GM19043 (cell line): ENCODE results near the gene SLC66A2.

Source experiments
- ATAC-seq: cut with Tn5 transposase; IDR thresholded peaks from one replicate; pipeline ENCODE4 v1.9.1; 2021; ENCODE audit warnings: low read depth; ENCODE audit not compliant: unreplicated experiment

The SLC66A2 gene

GRCh38 chr18:79938196-79938595 is 13.3 kb downstream of the SLC66A2 start:
- no peak for ATAC-seq

DNA sequence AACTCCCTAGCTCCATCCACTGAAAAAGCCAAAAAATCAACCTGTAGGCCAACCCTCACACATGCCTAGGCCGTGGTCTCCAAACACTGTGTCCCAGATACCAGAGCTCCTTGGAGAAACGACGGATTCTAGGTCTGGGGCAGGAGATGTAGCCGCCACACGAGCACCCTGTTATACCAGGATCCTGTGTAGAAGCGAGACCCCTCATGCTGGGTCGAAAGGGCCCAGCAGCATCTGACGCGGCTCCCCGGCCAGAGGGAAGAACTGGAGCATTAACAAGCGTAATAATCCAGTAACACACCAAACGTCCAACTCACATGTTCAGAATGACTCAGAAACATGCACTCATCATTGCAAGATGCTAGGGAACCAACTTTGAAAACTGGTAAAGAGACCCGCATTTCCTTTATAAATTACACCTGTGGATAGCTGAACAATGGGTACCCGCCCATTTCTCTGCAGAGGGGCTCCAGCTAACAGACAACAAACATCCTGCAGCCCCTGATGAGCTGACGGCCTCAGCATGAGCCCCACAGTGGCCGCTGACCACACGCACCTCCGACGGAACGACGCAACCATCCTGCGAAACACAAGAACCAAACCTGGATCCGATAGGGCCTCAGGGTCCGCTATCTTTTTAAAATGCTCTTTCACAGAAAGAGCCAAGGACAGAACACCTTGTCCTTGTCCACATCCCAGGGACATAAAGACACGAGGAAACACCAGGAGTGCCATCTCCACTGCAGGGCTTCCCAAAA is 14.2 kb downstream of the SLC66A2 start:
- no peak for ATAC-seq

DNA sequence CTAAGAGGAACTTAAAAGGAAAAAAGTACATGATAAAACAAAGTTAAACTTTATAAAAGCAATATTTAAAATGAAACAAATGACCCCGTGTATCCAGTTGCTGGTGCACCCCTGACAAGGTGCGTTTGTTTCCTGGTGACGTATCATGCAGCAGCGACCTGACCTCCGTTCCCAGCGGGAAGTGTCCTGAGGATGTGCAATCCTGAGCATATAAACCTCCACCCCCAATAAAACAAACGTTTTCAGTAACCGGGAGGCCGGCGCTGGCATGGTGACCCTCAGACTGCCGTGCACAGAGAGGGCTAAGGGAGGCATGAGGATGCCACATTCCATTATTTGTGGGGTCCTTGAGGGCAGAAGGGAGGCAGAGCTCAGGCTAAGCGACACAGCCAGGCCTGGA is 14.8 kb downstream of the SLC66A2 start:
- no peak for ATAC-seq

DNA sequence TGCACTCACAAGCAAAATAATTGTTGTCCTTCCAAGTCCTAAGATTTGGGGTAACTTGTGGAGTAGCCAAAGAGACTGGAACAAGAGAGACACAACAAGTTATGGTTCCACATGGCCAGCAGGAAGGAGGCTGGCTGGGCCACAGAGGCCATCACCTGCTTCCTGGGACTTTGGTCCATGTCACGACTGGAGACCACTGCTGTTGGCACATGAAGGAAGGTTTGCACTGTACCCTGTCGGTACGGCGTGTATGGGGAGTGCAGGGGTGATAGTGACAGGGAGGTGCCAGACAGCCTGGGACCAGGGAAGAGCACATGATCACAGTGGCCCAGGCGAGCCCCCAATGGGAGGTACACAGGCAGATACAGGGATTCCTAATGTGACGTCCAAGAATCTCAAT is 15.5 kb downstream of the SLC66A2 start:
- no peak for ATAC-seq

DNA sequence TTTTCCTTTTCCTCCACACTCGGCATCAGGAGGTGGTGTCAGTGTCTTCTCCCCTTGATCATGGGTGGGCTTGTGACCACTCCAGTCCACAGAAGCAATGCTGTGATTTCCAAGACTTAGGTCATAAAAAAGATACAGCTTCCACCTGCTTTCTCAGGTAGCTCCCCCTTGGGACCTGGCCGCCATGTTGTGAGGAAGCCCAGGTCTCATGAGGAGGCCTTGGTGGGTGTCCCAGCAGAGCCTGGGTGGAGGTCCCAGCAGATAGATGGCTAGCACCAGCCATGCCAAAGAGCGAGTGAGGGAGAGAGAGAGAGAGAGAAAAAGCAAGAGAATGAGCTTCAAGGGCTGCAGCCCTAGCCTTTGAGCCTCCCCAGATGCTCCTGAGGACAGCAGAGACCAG is 16.0 kb downstream of the SLC66A2 start:
- ATAC-seq, result no peak

GRCh38 chr18:79935098-79935480 is 16.4 kb downstream of the SLC66A2 start:
- no peak for ATAC-seq

DNA sequence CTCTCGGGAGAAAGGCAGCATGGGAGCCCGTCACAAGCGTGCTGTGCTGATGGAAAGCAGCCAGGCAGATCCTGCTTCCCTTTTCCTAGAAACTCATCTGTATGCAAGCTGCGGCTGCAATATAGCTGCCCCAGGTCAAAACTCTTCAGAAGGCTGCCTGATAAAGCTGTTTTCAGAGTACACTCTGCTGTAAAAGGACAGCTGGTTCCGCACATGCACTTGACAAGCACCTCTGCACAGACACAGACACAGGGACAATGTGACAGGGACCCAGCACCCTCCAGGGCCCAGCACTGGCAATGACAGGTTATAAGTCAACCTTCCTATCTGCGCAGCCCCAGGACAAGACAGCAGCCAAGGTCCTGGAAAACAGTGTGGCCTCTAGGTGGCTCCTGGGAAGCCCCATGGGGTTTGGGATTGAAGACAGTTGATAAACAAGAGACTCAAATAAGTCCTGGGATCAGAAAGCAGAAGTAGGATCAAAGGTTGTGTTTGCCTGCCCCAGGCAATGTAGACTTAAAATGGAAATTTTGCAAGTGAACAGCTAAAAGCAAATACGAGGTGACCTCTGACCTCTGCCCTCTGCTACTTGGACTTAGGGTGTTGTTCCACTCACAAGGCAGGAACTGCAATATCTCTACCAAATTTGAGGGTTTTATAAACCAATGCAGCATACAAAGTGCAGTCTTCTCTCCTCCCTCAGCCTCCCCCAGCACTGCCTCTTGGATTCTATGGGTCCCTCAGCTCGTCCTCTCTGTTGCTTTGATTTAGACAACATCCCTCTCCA is 16.9 kb downstream of the SLC66A2 start:
- ATAC-seq, result no peak

DNA sequence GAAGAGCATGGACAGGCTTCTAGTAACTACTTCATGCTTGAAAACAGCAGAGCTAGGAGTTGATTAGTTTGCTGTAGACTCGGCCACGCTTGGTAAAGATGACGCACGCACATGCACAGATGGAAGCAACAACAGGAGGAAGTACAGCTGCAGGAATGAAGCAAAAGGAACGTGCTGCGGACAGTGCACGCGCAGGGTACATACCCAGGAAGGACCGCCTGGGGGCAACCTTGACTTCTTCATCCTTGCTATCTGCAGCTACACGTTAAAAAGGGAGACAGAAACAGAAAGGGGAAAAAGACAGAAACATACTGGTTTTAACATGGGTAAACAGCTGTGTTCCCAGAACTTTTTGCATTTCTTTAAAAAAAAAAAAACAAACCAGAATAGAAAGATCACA is 17.7 kb downstream of the SLC66A2 start:
- no peak for ATAC-seq

- no peak for ATAC-seq
Measured at GRCh38 chr18:79932907-79933306, 18.5 kb downstream of the SLC66A2 start.

DNA sequence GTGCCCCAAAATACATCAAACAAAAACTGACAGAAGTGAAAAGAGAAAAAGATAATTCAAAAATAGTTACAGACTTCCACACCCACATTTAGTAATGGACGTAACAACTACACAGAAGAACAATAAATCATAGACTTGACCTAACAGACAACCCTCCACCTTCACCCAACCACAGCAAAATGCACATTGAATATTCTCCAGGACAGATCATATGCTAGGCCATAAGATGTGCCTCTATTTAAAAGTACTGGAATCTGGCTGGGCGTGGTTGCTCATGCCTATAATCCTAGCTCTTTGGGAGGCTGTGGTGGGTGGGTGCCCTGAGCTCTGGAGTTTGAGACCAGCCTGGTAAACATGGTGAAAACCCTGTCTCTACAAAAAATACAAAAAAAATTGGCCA is 20.0 kb downstream of the SLC66A2 start:
- ATAC-seq, result no peak

GRCh38 chr18:79930020-79930642 is 21.3 kb downstream of the SLC66A2 start:
- ATAC-seq, result no peak

DNA sequence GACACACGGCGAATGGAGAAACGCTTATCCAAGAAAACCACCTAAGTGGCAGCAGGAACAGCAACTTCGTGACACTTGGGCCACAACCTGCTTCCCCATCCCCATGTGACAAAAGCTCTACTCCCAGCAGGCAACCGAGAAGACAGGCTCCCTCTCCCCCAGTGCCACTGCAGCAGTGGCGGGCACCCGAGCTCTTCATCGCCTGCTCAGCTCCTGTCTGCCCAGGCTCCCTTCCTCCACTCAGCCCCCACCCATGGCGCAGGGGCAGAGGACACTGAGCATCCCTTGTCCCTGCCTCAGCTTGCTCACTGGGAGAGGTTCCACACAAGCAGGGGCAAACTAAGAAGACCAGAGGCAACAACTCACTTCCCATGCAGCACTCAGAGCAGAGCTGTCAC is 22.9 kb downstream of the SLC66A2 start:
- ATAC-seq, result no peak

DNA sequence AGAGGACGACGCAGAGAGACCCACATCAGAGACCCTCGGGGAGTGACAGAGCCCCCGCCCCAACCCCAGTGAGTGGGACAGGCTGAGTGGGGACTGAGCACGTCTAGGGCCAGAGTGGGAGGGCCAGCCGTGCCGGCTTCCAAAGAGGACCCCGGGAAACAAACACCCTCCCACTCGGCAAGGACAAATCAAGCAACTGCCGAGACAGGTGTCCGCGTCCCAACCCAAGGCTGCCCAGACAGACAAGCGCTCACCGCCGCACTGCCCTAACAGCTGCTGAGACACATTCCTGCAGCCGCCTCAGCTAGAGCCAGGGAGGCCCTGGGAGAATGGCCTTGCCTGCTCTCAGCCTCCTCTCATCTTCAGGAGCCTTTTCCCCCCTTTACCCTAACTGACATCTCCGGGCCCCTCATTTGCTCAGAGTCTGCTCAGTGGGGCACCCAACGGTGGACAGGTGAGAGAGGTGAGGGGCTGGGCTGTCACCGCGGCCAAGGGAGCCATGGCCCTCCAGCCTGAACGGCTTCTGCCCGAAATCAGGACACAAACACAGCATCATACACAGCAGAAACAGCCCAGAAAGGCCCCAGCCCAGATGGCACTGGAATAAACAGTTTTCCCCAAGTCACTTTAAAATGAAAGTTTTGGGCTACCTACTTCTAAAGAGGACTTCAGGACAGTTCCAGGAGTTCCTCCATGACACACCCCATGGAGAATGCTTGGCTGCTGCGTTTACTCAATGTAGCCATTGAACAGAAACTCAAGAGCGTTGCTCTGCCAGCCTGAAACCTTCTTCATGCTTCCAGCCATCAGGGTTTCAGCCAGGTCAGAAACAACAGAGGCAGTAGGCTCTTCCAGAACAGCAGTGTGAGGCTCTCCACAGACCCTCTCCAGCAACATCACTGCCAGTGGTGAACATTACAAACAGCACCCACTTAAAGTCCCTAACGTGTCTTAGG is 23.6 kb downstream of the SLC66A2 start:
- ATAC-seq, result no peak

- no peak for ATAC-seq
Measured at GRCh38 chr18:79926715-79927606, 24.5 kb downstream of the SLC66A2 start.

GRCh38 chr18:79926306-79926705 is 25.1 kb downstream of the SLC66A2 start:
- ATAC-seq, result no peak

- no peak for ATAC-seq
Measured at GRCh38 chr18:79924814-79925731, 26.4 kb downstream of the SLC66A2 start.

GRCh38 chr18:79923896-79924585 is 27.4 kb downstream of the SLC66A2 start:
- no peak for ATAC-seq

DNA sequence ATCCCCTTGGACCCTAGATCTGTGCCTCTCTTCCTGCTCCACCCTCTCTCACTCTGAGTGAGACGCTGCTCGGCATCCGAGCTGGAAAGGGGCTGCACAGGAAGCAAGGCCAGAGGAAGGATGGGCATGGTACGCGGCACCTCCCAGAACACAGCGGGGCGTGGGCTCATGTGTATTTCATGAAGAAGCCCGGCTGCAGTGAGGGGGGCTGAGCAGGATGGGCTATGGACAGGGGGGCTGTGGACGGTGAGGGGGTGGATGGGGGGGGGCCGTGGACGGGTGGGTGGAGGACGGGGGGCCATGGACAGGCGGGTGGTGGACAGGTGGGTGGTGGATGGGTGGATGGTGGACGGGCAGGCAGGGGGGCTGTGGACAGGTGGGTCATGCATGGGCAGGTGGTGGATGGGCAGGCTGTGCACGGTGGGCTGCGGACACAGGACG is 28.5 kb downstream of the SLC66A2 start:
- no peak for ATAC-seq
